A549 treated with CpdA at 1 μM for 4 hours (cell line): ENCODE data around the gene SCAF11. TPM values are rescaled to one million over a fixed set of nuclear protein-coding genes. Genes with fewer than 3 reads are reported as not detected.

Experiments used
- total RNA-seq: library from RNA; stranded (reverse); fragments of 200-300 nt; extraction: Qiagen RNA extraction; gene quantifications from 5 replicates; pipeline ENCODE4 v1.2.3, GENCODE V29; 2022; ENCODE audit warnings: low read depth

SCAF11 gene, protein sequence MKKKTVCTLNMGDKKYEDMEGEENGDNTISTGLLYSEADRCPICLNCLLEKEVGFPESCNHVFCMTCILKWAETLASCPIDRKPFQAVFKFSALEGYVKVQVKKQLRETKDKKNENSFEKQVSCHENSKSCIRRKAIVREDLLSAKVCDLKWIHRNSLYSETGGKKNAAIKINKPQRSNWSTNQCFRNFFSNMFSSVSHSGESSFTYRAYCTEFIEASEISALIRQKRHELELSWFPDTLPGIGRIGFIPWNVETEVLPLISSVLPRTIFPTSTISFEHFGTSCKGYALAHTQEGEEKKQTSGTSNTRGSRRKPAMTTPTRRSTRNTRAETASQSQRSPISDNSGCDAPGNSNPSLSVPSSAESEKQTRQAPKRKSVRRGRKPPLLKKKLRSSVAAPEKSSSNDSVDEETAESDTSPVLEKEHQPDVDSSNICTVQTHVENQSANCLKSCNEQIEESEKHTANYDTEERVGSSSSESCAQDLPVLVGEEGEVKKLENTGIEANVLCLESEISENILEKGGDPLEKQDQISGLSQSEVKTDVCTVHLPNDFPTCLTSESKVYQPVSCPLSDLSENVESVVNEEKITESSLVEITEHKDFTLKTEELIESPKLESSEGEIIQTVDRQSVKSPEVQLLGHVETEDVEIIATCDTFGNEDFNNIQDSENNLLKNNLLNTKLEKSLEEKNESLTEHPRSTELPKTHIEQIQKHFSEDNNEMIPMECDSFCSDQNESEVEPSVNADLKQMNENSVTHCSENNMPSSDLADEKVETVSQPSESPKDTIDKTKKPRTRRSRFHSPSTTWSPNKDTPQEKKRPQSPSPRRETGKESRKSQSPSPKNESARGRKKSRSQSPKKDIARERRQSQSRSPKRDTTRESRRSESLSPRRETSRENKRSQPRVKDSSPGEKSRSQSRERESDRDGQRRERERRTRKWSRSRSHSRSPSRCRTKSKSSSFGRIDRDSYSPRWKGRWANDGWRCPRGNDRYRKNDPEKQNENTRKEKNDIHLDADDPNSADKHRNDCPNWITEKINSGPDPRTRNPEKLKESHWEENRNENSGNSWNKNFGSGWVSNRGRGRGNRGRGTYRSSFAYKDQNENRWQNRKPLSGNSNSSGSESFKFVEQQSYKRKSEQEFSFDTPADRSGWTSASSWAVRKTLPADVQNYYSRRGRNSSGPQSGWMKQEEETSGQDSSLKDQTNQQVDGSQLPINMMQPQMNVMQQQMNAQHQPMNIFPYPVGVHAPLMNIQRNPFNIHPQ (N-terminal part only)
- 45.6 to 56.3 TPM (median 51.7 TPM) in 5 replicates for total RNA-seq

GRCh38 chr12:45990468-45991283 is at the start of gene SCAF11:
SCAF11 (minus strand) TSS chr12:45990574; CDS start chr12:45964167, 26,407 bp downstream.

